Measurements from ENCODE around the gene C6orf120. TPM values are rescaled to one million over a fixed set of nuclear protein-coding genes. Genes with fewer than 3 reads are reported as not detected.
A peak's percentile ranks its signal among the peaks of the same experiment; 100 is the strongest.

C6orf120 gene
- total RNA-seq, 1 donor from 2014 or later, result 35.8 TPM

GRCh38 chr6:169722362-169723199 is 20.7 kb downstream of the C6orf120 start:
- Mint-ChIP-seq H3K4me3 (peak overlapping the region; percentile 90), H3K27me3 (ENCODE audit: low read depth) (no peaks in the 10 kb centered on the region), H3K36me3 (no peaks in the 10 kb centered on the region), H3K27ac (peak overlapping the region; percentile 98), H3K4me1 (peaks cover 44% of the 10 kb centered on the region), H3K9me3 (no peaks in the 10 kb centered on the region)
- no peak for DNase-seq (ENCODE audit: low spot score in 2 of 2, unreplicated experiment in 2 of 2)
- no peak for TF ChIP-seq CTCF (IDR thresholded peaks at IDR 0.05; ENCODE audit: unreplicated experiment)

GRCh38 chr6:169723200-169723909 is 21.4 kb downstream of the C6orf120 start:
- Mint-ChIP-seq H3K4me1 (peaks cover 49% of the 10 kb centered on the region), H3K4me3 (peak overlapping the region; percentile 90), H3K27me3 (ENCODE audit: low read depth) (no peaks in the 10 kb centered on the region), H3K36me3 (no peaks in the 10 kb centered on the region), H3K27ac (peak overlapping the region; percentile 98), H3K9me3 (no peaks in the 10 kb centered on the region)
- peak; percentile 67 to 78 for DNase-seq (ENCODE audit: low spot score in 2 of 2, unreplicated experiment in 2 of 2)
- TF ChIP-seq CTCF (IDR thresholded peaks at IDR 0.05; ENCODE audit: unreplicated experiment), result no peak

GRCh38 chr6:169723991-169724493 is 22.1 kb downstream of the C6orf120 start:
- H3K4me1 Mint-ChIP-seq, result peaks cover 53% of the 10 kb centered on the region
- H3K27ac Mint-ChIP-seq, result no peak overlapping the region
- DNase-seq (ENCODE audit: low spot score in 2 of 2, unreplicated experiment in 2 of 2), result peak; percentile 33 to 57
- no peaks in the 10 kb centered on the region for H3K27me3 Mint-ChIP-seq (ENCODE audit: low read depth)
- H3K4me3 Mint-ChIP-seq, result peak overlapping the region; percentile 56
- no peaks in the 10 kb centered on the region for H3K9me3 Mint-ChIP-seq
- no peak for TF ChIP-seq CTCF (IDR thresholded peaks at IDR 0.05; ENCODE audit: unreplicated experiment)
- no peaks in the 10 kb centered on the region for H3K36me3 Mint-ChIP-seq

GRCh38 chr6:169724494-169725124 is 22.7 kb downstream of the C6orf120 start, which contains the start of gene PHF10:
Gene PHF10, minus strand, starts transcription at chr6:169724500. Its CDS starts 569 bp downstream, at chr6:169723931.
- Mint-ChIP-seq H3K9me3 (no peaks in the 10 kb centered on the region), H3K27me3 (ENCODE audit: low read depth) (no peaks in the 10 kb centered on the region), H3K27ac (peak within 1 kb of the TSS; percentile 98), H3K4me1 (peaks cover 55% of the 10 kb centered on the region), H3K4me3 (peak within 1 kb of the TSS; percentile 90), H3K36me3 (no peaks in the 10 kb centered on the region)
- DNase-seq (ENCODE audit: low spot score in 2 of 2, unreplicated experiment in 2 of 2), result peak; percentile 76 to 77
- no peak for TF ChIP-seq CTCF (IDR thresholded peaks at IDR 0.05; ENCODE audit: unreplicated experiment)

Data from mesothelial cell of epicardium (in vitro differentiated cells).